ENCODE measurements around the gene TMPRSS6. TPM values are rescaled to one million over a fixed set of nuclear protein-coding genes. Genes with fewer than 3 reads are reported as not detected.

TMPRSS6 gene
- total and polyA plus RNA-seq, 2 of the 8 experiments (the other 6 are each of a cell fraction or from before 2014, with no cell fraction given), result 0.02 TPM; not detected in 1

- Histone ChIP-seq H3K27me3 (replicated peaks in 1 of 4; ENCODE audit: control insufficient read depth in 3 of 4, extremely low read depth in 1 of 4, insufficient read depth in 3 of 4, low read length in 3 of 4) (no peaks in the 10 kb centered on the region), H3K36me3 (ENCODE audit: control insufficient read depth in 2 of 4, insufficient read depth in 4 of 4, low read length in 3 of 4) (no peaks in the 10 kb centered on the region)
- POLR2A ChIA-PET (ENCODE audit: partially characterized antibody), result no interaction called here
- TF ChIP-seq TEAD4 (IDR thresholded peaks at IDR 0.05; ENCODE audit: low read depth, low read length) (no peak), SUZ12 (IDR thresholded peaks at IDR 0.05; ENCODE audit: low read length) (no peak), CBX8 (IDR thresholded peaks at IDR 0.05; ENCODE audit: borderline replicate concordance, low read depth, low read length) (no peak), TBP (IDR thresholded peaks at IDR 0.05; ENCODE audit: low read depth, low read length) (no peak), RFX5 (IDR thresholded peaks at IDR 0.05; ENCODE audit: borderline replicate concordance, low read depth, low read length) (no peak), CTCF (IDR thresholded peaks at IDR 0.05; ENCODE audit: control extremely low read depth in 1 of 3, insufficient read depth in 1 of 3, low read depth in 1 of 3, low read length in 3 of 3) (no peak), JUND (IDR thresholded peaks at IDR 0.05; ENCODE audit: low read length) (no peak), POLR2AphosphoS5 (IDR thresholded peaks at IDR 0.05; ENCODE audit: low read depth, low read length) (no peak), SP1 (IDR thresholded peaks at IDR 0.05; ENCODE audit: low read depth, low read length) (no peak), SAP30 (IDR thresholded peaks at IDR 0.05; ENCODE audit: insufficient read depth, insufficient replicate concordance, low read length) (no peak), BRCA1 (IDR thresholded peaks at IDR 0.05; ENCODE audit: low read depth, low read length) (no peak), PHF8 (conservative IDR thresholded peaks at IDR 0.05; ENCODE audit: low read depth, low read length) (no peak), JUN (IDR thresholded peaks at IDR 0.05; ENCODE audit: low read depth, low read length) (no peak)
These were observed 41.9 kb upstream of the TMPRSS6 start for GRCh38 chr22:37151401-37151800.

More at GRCh38 chr22:37151401-37151800, 41.9 kb upstream of the TMPRSS6 start:
- H4K5ac ChIP-seq (ENCODE audit: insufficient read length, low read depth, low read length), result no peak overlapping the region
- H4K20me1 ChIP-seq (replicated peaks in 1 of 2; ENCODE audit: control insufficient read depth in 1 of 2, insufficient read depth in 2 of 2, low read length in 2 of 2), result no peaks in the 10 kb centered on the region
- no peak overlapping the region for H2BK15ac ChIP-seq (ENCODE audit: low read length)
- H3K23ac ChIP-seq (ENCODE audit: insufficient read length), result no peak overlapping the region
- no peak overlapping the region for H3K9ac ChIP-seq (replicated peaks in 1 of 4; ENCODE audit: extremely low read depth in 1 of 4, low read depth in 3 of 4, low read length in 3 of 4)
- H3K4me2 ChIP-seq (ENCODE audit: insufficient read depth in 1 of 2, low read depth in 2 of 2, low read length in 2 of 2), result no peak overlapping the region
- H2BK20ac ChIP-seq (ENCODE audit: low read length), result no peak overlapping the region
- H2BK12ac ChIP-seq (ENCODE audit: low read depth, low read length), result no peak overlapping the region
- no peak overlapping the region for H3K4ac ChIP-seq (replicated peaks; ENCODE audit: insufficient read length, low read depth, low read length)
- DNase-seq (ENCODE audit: low read depth in 1 of 2, low spot score in 2 of 2) (no peak), FAIRE-seq (no peak)
- no peak overlapping the region for H3K4me3 ChIP-seq (ENCODE audit: extremely low read depth in 1 of 4, insufficient read depth in 2 of 4, low read depth in 3 of 4, low read length in 4 of 4)
- no peak overlapping the region for H3K18ac ChIP-seq (ENCODE audit: extremely low read depth, low read length)
- no peak overlapping the region for H4K8ac ChIP-seq (ENCODE audit: extremely low read depth, insufficient read depth, low read length)
- H2AK5ac ChIP-seq (ENCODE audit: low read depth, low read length), result no peak overlapping the region
- no peak overlapping the region for H3K56ac ChIP-seq (replicated peaks; ENCODE audit: insufficient read length, low read depth, low read length)
- H2AFZ ChIP-seq (ENCODE audit: low read length), result no peak overlapping the region
- no peaks in the 10 kb centered on the region for H3K79me2 ChIP-seq (ENCODE audit: control insufficient read depth in 1 of 2, insufficient read depth in 2 of 2, low read length in 2 of 2)
- H3K27ac ChIP-seq (ENCODE audit: low read depth, low read length), result no peak overlapping the region
- no peaks in the 10 kb centered on the region for H3K79me1 ChIP-seq (ENCODE audit: low read depth, low read length)
- H3K14ac ChIP-seq (ENCODE audit: insufficient read length), result no peak overlapping the region
- H2BK5ac ChIP-seq (ENCODE audit: low read depth, low read length), result no peak overlapping the region
- CTCF ChIA-PET (ENCODE audit: partially characterized antibody), result no interaction called here
- H3K4me1 ChIP-seq (replicated peaks in 1 of 4; ENCODE audit: control insufficient read depth in 3 of 4, insufficient read depth in 4 of 4, low read length in 3 of 4), result peaks cover 0 to 11% (median 2%) of the 10 kb centered on the region in 4 experiments; a peak in 4 of 7 replicates
- no peaks in the 10 kb centered on the region for H3K23me2 ChIP-seq (ENCODE audit: low read depth, low read length)
- H2BK120ac ChIP-seq (replicated peaks; ENCODE audit: low read depth, low read length), result no peak overlapping the region
- H4K91ac ChIP-seq (replicated peaks; ENCODE audit: insufficient read length, low read length), result no peak overlapping the region
- H3K9me3 ChIP-seq (ENCODE audit: insufficient read depth in 2 of 2, low read depth in 1 of 2, low read length in 1 of 2), result no peaks in the 10 kb centered on the region
